HG02870 (cell line): ENCODE data around the gene RSAD1.

Source experiments
- ATAC-seq: cut with Tn5 transposase; IDR thresholded peaks from one replicate; pipeline ENCODE4 v1.9.1; 2021; ENCODE audit warnings: mild to moderate bottlenecking, moderate library complexity; ENCODE audit not compliant: unreplicated experiment

Gene RSAD1

DNA sequence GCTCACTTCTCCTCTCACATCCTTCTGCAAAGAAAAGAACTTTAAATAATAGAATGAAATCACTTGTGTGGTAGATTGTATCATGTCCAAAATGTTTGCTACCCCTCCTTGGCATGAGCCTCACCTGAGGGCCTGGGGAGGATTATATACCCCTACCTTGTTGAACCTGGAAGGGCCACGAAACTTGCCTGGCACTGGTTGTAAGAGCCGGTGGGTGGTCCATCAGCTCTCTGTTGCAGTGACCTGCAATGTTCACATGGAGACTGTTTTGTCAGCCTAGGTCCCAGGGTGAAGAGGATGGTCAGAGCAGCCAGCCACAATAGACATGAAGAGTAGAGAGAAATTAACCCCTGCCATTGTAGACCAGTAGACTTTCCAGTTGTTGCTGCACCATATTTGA is 10.2 kb downstream of the RSAD1 start:
- no peak for ATAC-seq

DNA sequence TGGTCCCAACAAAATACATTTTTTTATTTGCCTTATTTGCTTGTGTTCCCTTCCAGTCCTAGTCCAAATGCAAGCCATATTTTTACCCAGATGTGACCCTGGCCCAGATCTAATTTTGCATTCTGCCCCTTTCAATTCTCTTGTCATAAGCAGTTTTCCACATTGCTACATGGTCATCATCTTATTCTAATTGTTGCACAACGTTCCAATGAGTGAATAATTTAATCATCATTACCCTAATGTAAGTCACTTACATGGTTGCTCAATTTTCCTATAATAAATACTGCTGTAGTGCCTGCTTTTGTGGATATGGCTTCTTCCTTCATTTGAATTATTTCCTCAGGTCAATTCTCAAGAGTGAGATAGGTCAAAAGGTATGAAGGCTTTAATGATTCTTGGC is 12.8 kb downstream of the RSAD1 start:
- no peak for ATAC-seq

- no peak for ATAC-seq
Measured at GRCh38 chr17:50492214-50492613, 13.6 kb downstream of the RSAD1 start.

DNA sequence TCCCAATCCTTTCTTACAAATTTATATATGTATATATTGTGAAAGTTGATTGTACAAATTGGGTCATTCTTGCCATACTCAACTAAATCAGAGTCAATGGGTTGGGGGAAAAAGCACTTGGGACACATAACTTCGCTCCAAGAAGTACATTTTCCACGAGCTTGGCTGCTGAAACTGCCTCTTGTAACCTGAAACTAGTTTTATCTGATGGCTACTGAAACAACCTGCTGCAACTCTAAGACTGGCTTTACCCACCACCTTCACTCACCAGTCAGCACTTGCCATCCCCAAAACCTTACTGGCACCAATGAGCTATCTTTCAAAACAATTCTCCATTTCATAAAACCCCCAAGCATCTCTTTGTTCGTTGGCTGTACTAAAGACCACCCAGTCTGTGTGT is 15.1 kb downstream of the RSAD1 start:
- ATAC-seq, result no peak

GRCh38 chr17:50495217-50495823 is 16.7 kb downstream of the RSAD1 start:
- no peak for ATAC-seq

DNA sequence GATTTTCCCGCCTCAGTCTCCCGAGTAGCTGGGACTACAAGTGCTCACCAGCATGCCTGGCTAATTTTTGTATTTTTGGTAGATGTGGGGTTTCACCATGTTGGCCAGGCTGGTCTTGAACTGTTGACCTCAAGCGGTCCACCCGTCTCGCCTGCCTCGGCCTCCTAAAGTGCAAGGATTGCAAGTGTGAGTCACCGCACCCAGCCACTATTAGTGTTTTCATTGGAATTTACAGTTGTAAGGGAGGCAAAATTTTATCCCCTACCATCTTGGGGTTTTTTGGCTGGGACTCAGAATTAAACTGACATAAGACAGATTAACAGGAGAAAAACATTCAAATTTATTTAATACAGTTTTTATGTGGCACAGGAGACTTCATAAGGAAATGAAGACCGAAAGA is 17.3 kb downstream of the RSAD1 start:
- ATAC-seq, result no peak

DNA sequence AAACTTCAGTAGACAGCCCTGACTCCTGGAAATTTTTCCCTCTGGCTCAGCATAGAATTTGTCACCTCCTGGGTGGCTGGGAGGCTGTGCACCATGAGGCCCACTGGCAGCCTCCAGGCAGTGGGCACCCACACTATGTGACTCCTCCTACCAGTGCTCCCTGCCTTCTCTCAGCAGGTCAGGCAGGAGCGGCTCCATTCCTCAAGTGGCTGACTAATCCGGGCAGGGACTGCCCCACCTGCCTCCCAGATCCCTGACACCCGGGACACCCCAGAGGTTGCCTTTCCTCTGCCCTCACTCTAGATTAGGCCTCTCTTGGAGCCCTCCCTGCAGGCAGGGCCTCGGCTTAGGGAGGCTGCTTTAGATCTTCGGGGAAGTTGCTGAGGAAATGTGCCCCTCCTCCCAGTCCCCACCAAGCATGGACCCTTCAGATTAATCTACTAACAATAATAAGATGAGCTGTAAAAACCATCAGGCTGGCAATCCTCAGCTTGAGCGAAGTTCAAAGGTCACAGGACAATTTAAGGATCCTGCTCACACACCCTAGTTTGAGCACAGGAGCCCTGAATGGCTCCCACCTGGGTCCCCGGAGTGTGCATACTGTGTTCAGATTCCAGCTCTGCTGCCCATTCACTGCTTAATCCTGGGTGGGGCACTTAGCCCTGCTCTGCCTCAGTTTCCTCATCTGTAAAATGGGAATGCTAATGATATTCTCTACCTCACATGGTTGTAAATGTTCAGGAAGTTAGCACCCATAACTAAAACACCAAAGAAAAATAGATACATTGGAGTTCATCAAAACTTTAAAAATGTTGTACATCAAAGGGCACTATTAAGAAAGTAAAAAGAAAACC is 19.6 kb downstream of the RSAD1 start:
- no peak for ATAC-seq

GRCh38 chr17:50499270-50499669 is 20.6 kb downstream of the RSAD1 start:
- no peak for ATAC-seq

GRCh38 chr17:50499721-50500120 is 21.1 kb downstream of the RSAD1 start:
- no peak for ATAC-seq

DNA sequence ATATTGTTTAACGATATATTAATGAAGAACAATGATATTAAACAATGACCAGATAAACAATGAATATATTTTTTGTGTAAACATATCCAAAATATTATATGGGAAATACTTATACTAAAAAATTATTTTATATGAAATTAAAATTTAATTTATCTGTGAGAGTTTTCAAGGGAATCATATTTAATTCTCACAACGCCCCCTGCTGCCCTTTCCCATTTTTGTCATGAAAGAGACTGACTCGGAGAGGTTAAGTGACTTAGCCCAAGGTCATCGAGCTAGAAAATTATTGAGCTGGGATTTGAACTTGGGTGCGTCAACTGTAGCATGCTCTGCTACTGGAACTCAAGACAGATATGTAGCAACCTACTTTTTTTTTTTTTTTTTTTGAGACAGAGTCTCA is 22.4 kb downstream of the RSAD1 start:
- ATAC-seq, result no peak

DNA sequence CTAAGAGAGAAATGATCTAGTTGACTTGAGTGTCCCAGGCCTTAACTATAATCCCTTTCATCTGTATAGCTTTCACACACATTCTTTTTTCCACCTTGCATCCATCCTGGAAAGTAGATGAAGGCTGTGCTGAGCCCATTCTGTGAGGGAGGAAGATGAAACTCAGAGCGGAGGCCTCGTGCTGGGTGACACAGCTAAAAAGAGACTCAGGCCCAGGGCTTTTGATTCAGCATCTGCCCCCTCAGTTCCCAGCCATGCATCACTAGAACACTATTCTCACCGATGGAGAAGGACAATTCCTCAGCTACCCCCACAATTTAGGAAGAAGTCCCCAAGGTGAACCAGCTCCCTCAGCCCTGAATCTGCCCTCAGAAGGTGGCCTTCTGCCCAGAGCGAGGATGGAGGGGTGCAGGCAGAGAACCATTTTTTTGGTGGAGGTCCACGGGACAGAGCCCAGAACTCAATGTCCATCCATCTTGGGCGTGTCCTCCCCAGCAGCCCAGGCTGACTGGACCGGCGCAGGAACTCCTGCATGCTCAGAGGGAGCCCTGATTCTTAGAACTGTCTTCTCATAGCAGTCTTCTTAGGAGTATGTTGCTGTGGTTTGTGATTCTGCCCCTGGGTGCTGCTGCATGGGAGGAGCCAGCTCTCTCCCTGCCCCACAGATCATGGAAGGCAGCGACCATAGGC is 23.8 kb downstream of the RSAD1 start:
- ATAC-seq, result no peak

DNA sequence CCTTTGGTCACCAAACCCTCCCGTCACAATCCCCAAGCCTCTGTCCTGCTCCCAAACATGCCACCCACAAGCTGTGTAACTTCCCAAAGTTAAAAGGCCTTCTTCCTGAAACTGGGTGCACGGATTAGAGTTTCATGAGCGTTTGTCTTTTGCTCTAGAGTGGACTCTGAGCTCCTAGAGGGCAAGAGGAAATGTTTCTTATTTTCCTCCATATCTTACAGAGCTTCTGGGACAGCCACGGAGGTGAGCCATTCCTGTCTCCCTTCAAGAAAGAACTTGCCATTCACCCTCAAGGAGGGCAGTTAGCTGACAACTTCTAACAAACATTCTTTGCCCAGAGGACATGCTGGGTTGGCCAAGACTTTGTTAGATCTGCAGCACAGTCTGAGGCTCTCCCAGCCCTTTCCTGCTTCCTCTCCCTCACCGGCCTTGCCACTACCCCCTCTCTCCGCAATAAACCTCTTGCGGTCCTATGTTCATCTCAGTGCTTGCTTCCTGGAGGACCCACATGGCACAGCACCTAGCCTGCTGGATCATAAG is 27.0 kb downstream of the RSAD1 start:
- no peak for ATAC-seq

GRCh38 chr17:50506298-50506697 is 27.6 kb downstream of the RSAD1 start:
- no peak for ATAC-seq

DNA sequence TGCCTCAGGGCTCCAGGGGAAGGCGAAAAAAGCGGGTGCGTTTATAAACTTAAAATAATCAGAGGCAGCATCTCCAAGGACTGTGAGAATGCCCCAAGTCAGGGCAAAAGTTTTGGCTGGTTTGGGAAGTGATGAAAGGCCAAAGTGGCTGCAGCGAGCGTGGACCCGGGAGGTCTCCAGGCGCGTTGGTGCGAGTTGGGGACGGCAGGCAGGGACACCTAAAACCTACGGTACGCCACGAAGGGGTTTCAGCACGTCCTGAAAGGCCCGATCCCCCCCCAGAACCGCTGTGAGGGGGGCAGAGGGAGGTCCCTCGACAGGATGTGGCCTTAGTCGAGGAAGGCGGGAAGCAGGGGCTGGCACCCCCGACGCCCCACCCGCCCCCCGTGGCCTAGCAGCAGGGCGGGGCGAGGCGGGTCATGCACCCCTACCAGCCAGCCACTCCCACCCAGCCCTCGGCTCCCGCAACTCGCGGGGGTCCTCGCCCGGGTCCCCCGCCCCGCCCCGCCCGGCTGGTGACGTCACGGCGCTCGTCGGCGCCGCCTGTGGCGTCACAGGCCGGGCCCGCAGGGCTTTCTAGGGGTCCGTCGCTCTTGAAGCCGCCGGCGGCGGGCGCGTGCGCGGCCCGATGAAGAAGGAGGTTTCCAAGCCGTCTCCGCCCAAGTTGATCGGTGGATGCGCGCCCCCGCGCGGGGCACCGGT is 29.4 kb downstream of the RSAD1 start, which contains the start of gene MYCBPAP:
MYCBPAP (plus strand) TSS at position 569 of the 702 bp plus-strand sequence. CDS start 236 bp downstream, outside the sequence.
- no peak for ATAC-seq

- ATAC-seq, result no peak
Measured at GRCh38 chr17:50508573-50509460, 30.2 kb downstream of the RSAD1 start.

GRCh38 chr17:50511058-50511457 is 32.4 kb downstream of the RSAD1 start:
- peak; percentile 87 for ATAC-seq

GRCh38 chr17:50513495-50513894 is 34.8 kb downstream of the RSAD1 start:
- no peak for ATAC-seq

DNA sequence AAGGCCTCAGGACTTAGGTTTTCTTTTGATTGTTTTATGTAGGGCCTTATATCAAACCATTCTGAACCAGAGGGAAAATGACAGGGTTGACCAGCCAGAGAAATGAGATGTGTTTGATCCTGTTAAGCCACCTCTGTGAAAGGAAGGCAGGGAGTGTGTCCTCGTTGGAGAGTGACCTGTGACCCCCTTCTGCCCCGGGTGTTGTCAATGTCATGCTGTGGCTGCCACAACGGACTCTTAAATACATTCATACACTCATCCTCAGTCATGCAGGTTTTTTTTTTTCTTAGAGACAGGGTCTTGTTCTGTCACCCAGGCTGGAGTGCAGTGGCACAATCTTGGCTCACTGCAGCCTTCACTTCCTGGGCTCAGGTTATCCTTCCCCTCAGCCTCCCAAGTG is 35.7 kb downstream of the RSAD1 start:
- no peak for ATAC-seq

- ATAC-seq, result no peak
Measured at GRCh38 chr17:50514936-50515702, 36.5 kb downstream of the RSAD1 start.
